ENCODE data around the gene VPS72. TPM values are rescaled to one million over a fixed set of nuclear protein-coding genes. Genes with fewer than 3 reads are reported as not detected.

Gene VPS72
- total RNA-seq, 1 experiment from 2014 or later = 75.1 TPM

- intact Hi-C loops (cut with micrococcal nuclease) = no loop called here
- ChIA-PET CTCF (interaction anchor here (0.7 to 1.6 kb wide), 2 partner anchors 65 to 87 kb away, joined by 3 to 12 read pairs; no protein-coding TSS in a partner anchor), POLR2A (ENCODE audit: unreplicated experiment) (no interaction called here)
- Histone ChIP-seq H3K4me2 (ENCODE audit: low read length) (peak overlapping the region; percentile 94), H3K4me1 (ENCODE audit: insufficient read depth, low read length) (peaks cover 18% of the 10 kb centered on the region), H3K27ac (ENCODE audit: low read length) (no peak overlapping the region), H3K9me2 (replicated peaks; ENCODE audit: low read length) (no peaks in the 10 kb centered on the region), H3K79me2 (ENCODE audit: low read length) (peaks cover 32% of the 10 kb centered on the region), H2AFZ (ENCODE audit: low read length) (peak overlapping the region; percentile 96), H4K20me1 (ENCODE audit: low read length) (no peaks in the 10 kb centered on the region), H3K9me3 (ENCODE audit: low read length) (no peaks in the 10 kb centered on the region), H3K36me3 (ENCODE audit: low read depth, low read length) (peaks cover 5% of the 10 kb centered on the region; the same call in 1 of the 2 replicates), H3K4me3 (ENCODE audit: low read length) (peak overlapping the region; percentile 85), H3K9ac (ENCODE audit: low read length) (peak overlapping the region; percentile 87), H3K27me3 (ENCODE audit: low read length) (no peaks in the 10 kb centered on the region), H3F3A (ENCODE audit: low read length, unreplicated experiment) (no peaks in the 10 kb centered on the region)
- DNase-seq (no peak), ATAC-seq (peak; percentile 1; the same call in 1 of the 2 replicates)
- TF ChIP-seq CTCF (conservative IDR thresholded peaks at IDR 0.05; ENCODE audit: low read depth, low read length) = no peak
- TF ChIP-seq EZH2 (IDR thresholded peaks at IDR 0.05; ENCODE audit: low read length, unreplicated experiment) = no peak
- no peak for TF ChIP-seq EZH2phosphoT487 (IDR thresholded peaks at IDR 0.05; ENCODE audit: borderline replicate concordance, low read length)
- BruUV-seq (replicated peaks) = no TSS peak
Observed at GRCh38 chr1:151164732-151165280, 25.2 kb downstream of the VPS72 start.

- DNase-seq (no peak), ATAC-seq (no peak)
- Histone ChIP-seq H3K79me2 (ENCODE audit: low read length) (peaks cover 5% of the 10 kb centered on the region), H3F3A (ENCODE audit: low read length, unreplicated experiment) (no peaks in the 10 kb centered on the region), H3K27ac (ENCODE audit: low read length) (no peak overlapping the region), H4K20me1 (ENCODE audit: low read length) (no peaks in the 10 kb centered on the region), H3K27me3 (ENCODE audit: low read length) (no peaks in the 10 kb centered on the region), H3K36me3 (ENCODE audit: low read depth, low read length) (peaks cover 5% of the 10 kb centered on the region; the same call in 1 of the 2 replicates), H3K4me1 (ENCODE audit: insufficient read depth, low read length) (peaks cover 4% of the 10 kb centered on the region), H3K9me3 (ENCODE audit: low read length) (no peaks in the 10 kb centered on the region), H3K9me2 (replicated peaks; ENCODE audit: low read length) (no peaks in the 10 kb centered on the region), H2AFZ (ENCODE audit: low read length) (no peak overlapping the region), H3K9ac (ENCODE audit: low read length) (no peak overlapping the region), H3K4me3 (ENCODE audit: low read length) (no peak overlapping the region), H3K4me2 (ENCODE audit: low read length) (no peak overlapping the region)
- intact Hi-C loops (cut with micrococcal nuclease) = loop anchor here (10.0 kb wide), 1 partner anchor 135 kb away; no protein-coding TSS in a partner anchor
- CTCF ChIA-PET = interaction anchor here (1.3 kb wide), 1 partner anchor 60 kb away, joined by 4 read pairs; no protein-coding TSS in a partner anchor
- TF ChIP-seq CTCF (conservative IDR thresholded peaks at IDR 0.05; ENCODE audit: low read depth, low read length) (no peak), EZH2phosphoT487 (IDR thresholded peaks at IDR 0.05; ENCODE audit: borderline replicate concordance, low read length) (no peak), EZH2 (IDR thresholded peaks at IDR 0.05; ENCODE audit: low read length, unreplicated experiment) (no peak)
- POLR2A ChIA-PET (ENCODE audit: unreplicated experiment) = no interaction called here
- no TSS peak for BruUV-seq (replicated peaks)
Observed at GRCh38 chr1:151159373-151159772, 30.6 kb downstream of the VPS72 start.

GRCh38 chr1:151158751-151159251, 31.2 kb downstream of the VPS72 start:
- Histone ChIP-seq H3K9ac (ENCODE audit: low read length) (no peak overlapping the region), H3K4me3 (ENCODE audit: low read length) (no peak overlapping the region), H3K27me3 (ENCODE audit: low read length) (no peaks in the 10 kb centered on the region), H3K4me2 (ENCODE audit: low read length) (no peak overlapping the region), H3K9me2 (replicated peaks; ENCODE audit: low read length) (no peaks in the 10 kb centered on the region), H4K20me1 (ENCODE audit: low read length) (no peaks in the 10 kb centered on the region), H3K36me3 (ENCODE audit: low read depth, low read length) (peaks cover 5% of the 10 kb centered on the region; the same call in 1 of the 2 replicates), H3F3A (ENCODE audit: low read length, unreplicated experiment) (no peaks in the 10 kb centered on the region), H3K4me1 (ENCODE audit: insufficient read depth, low read length) (no peaks in the 10 kb centered on the region), H3K27ac (ENCODE audit: low read length) (no peak overlapping the region), H2AFZ (ENCODE audit: low read length) (no peak overlapping the region), H3K79me2 (ENCODE audit: low read length) (no peaks in the 10 kb centered on the region), H3K9me3 (ENCODE audit: low read length) (no peaks in the 10 kb centered on the region)
- TF ChIP-seq EZH2phosphoT487 (IDR thresholded peaks at IDR 0.05; ENCODE audit: borderline replicate concordance, low read length) (no peak), CTCF (conservative IDR thresholded peaks at IDR 0.05; ENCODE audit: low read depth, low read length) (no peak), EZH2 (IDR thresholded peaks at IDR 0.05; ENCODE audit: low read length, unreplicated experiment) (no peak)
- CTCF ChIA-PET = interaction anchor here (1.3 kb wide), 1 partner anchor 59 kb away, joined by 4 read pairs; no protein-coding TSS in a partner anchor
- no peak for DNase-seq
- no peak for ATAC-seq
- intact Hi-C loops (cut with micrococcal nuclease) = loop anchor here (10.0 kb wide), 1 partner anchor 134 kb away; no protein-coding TSS in a partner anchor
- BruUV-seq (replicated peaks) = no TSS peak
- POLR2A ChIA-PET (ENCODE audit: unreplicated experiment) = no interaction called here

All from PC-3 (cell line).